ENCODE results near the gene SLC12A9. TPM values are rescaled to one million over a fixed set of nuclear protein-coding genes. Genes with fewer than 3 reads are reported as not detected.

The SLC12A9 gene
- total and polyA plus RNA-seq, 2 experiments from 2014 or later: 10.3 to 39.9 TPM

- Mint-ChIP-seq H3K27me3 (ENCODE audit: insufficient read depth, low read depth, poor library complexity) (peaks cover 8% of the 10 kb centered on the region), H3K4me1 (no peaks in the 10 kb centered on the region; the same call in 2 of the 3 replicates), H3K27ac (no peak overlapping the region), H3K4me3 (no peak overlapping the region), H3K36me3 (ENCODE audit: low read depth) (no peaks in the 10 kb centered on the region), H3K9me3 (no peaks in the 10 kb centered on the region)
- no peak overlapping the region for H3K27ac ChIP-seq (ENCODE audit: low read depth)
- no peaks in the 10 kb centered on the region for H3K79me2 ChIP-seq (replicated peaks; ENCODE audit: insufficient read depth)
- peaks cover 5% of the 10 kb centered on the region; the same call in 1 of the 2 replicates for H3K4me1 ChIP-seq (ENCODE audit: insufficient read depth)
- H3K4me2 ChIP-seq: no peak overlapping the region
- no peaks in the 10 kb centered on the region for H3K9me2 ChIP-seq (ENCODE audit: insufficient read depth)
- no peaks in the 10 kb centered on the region for H3F3A ChIP-seq (replicated peaks; ENCODE audit: low read depth)
- H2AFZ ChIP-seq: peak overlapping the region; percentile 32; the same call in 1 of the 2 replicates
- H3K27me3 ChIP-seq (ENCODE audit: insufficient read depth): no peaks in the 10 kb centered on the region
- no peak for ATAC-seq
- no peak overlapping the region for H3K4me3 ChIP-seq
- TF ChIP-seq ZNF462 (CRISPR knock-in tag; IDR thresholded peaks at IDR 0.05): no peak
- TF ChIP-seq CREB1 (CRISPR knock-in tag; IDR thresholded peaks at IDR 0.05; ENCODE audit: low read depth): no peak
- no peak for TF ChIP-seq EZH2 (IDR thresholded peaks at IDR 0.05; ENCODE audit: low read depth, unreplicated experiment)
- no peak for DNase-seq (ENCODE audit: low spot score)
- H3K36me3 ChIP-seq (ENCODE audit: insufficient read depth): no peaks in the 10 kb centered on the region
- H4K20me1 ChIP-seq (replicated peaks; ENCODE audit: insufficient read depth): no peaks in the 10 kb centered on the region
These were observed 61.8 kb downstream of the SLC12A9 start for GRCh38 chr7:100914208-100914878.

- Histone ChIP-seq H3K79me2 (replicated peaks; ENCODE audit: insufficient read depth) (no peaks in the 10 kb centered on the region), H3K4me1 (ENCODE audit: insufficient read depth) (peaks cover 9% of the 10 kb centered on the region; the same call in 1 of the 2 replicates), H3F3A (replicated peaks; ENCODE audit: low read depth) (no peaks in the 10 kb centered on the region), H3K4me2 (no peak overlapping the region), H3K27me3 (ENCODE audit: insufficient read depth) (no peaks in the 10 kb centered on the region), H3K27ac (ENCODE audit: low read depth) (no peak overlapping the region), H4K20me1 (replicated peaks; ENCODE audit: insufficient read depth) (no peaks in the 10 kb centered on the region), H3K9me2 (ENCODE audit: insufficient read depth) (no peaks in the 10 kb centered on the region), H3K4me3 (no peak overlapping the region), H3K36me3 (ENCODE audit: insufficient read depth) (no peaks in the 10 kb centered on the region), H2AFZ (no peak overlapping the region)
- Mint-ChIP-seq H3K36me3 (ENCODE audit: low read depth) (no peaks in the 10 kb centered on the region), H3K4me1 (peaks cover 4% of the 10 kb centered on the region; the same call in 2 of the 3 replicates), H3K9me3 (no peaks in the 10 kb centered on the region), H3K27ac (no peak overlapping the region), H3K27me3 (ENCODE audit: insufficient read depth, low read depth, poor library complexity) (peaks cover 8% of the 10 kb centered on the region), H3K4me3 (no peak overlapping the region)
- DNase-seq (ENCODE audit: low spot score) (no peak), ATAC-seq (no peak)
- TF ChIP-seq ZNF462 (CRISPR knock-in tag; IDR thresholded peaks at IDR 0.05) (no peak), STAT1 (IDR thresholded peaks at IDR 0.05; ENCODE audit: unreplicated experiment) (no peak)
These were observed 62.5 kb downstream of the SLC12A9 start for GRCh38 chr7:100914879-100915447.

Data from GM23338 (cell line).